BJ (cell line): ENCODE data around the gene PALD1. TPM values are rescaled to one million over a fixed set of nuclear protein-coding genes. Genes with fewer than 3 reads are reported as not detected.
A peak's percentile ranks its signal among the peaks of the same experiment; 100 is the strongest.

Experiments
- CTCF ChIA-PET: fragments of 350-600 bp; formaldehyde crosslinking; extraction: SDS; loops from one replicate; lab custom pipeline; 2021; ENCODE audit warnings: antibody characterized with exemption, inconsistent platforms; lab: Yijun Ruan, JAX
- POLR2A ChIA-PET: fragments of 300-600 bp; sonication (Branson Sonifier 250); formaldehyde crosslinking; extraction: SDS; loops from one replicate; lab custom pipeline; 2021; ENCODE audit warnings: antibody characterized with exemption; lab: Charles Lee
- DNase-seq: peaks from one replicate; pipeline ENCODE4 v3.0.0-alpha.2; 2011; ENCODE audit warnings: low read depth
- H3K27me3 ChIP-seq: 2 replicates; pipeline ENCODE4 v1.6.0; 2011; ENCODE audit warnings: low read length; ENCODE audit not compliant: control insufficient read depth, insufficient read depth
- H3K36me3 ChIP-seq: 2 replicates; pipeline ENCODE4 v1.5.1; 2011; ENCODE audit warnings: low read length; ENCODE audit not compliant: control insufficient read depth, insufficient read depth
- H3K4me3 ChIP-seq: 2 replicates; pipeline ENCODE4 v1.5.1; 2011; ENCODE audit warnings: low read depth, mild to moderate bottlenecking, control low read depth, low read length
- CTCF ChIP-seq: IDR thresholded peaks from 2 replicates; pipeline ENCODE4 v1.5.1; 2011; ENCODE audit warnings: low read depth, mild to moderate bottlenecking, control low read depth, inconsistent platforms, low read length, moderate library complexity; ENCODE audit not compliant: insufficient read depth
- polyA plus RNA-seq: library from polyadenylated mRNA; depleted of rRNA; stranded (reverse); fragments of >200 nt; gene quantifications from 2 replicates; pipeline ENCODE4 v1.2.3, GENCODE V29; 2011

Gene PALD1
- polyA plus RNA-seq, 1 experiment: 0.10 TPM

GRCh38 chr10:70549962-70550458, 71.4 kb downstream of the PALD1 start:
- Histone ChIP-seq H3K27me3 (no peaks in the 10 kb centered on the region), H3K4me3 (no peak overlapping the region), H3K36me3 (no peaks in the 10 kb centered on the region)
- TF ChIP-seq CTCF: peak; percentile 86
- POLR2A ChIA-PET: no interaction called here
- CTCF ChIA-PET: interaction anchor here (0.6 to 7.1 kb wide), 32 partner anchors 10 to 659 kb away, joined by 3 to 171 read pairs (median 4); no protein-coding TSS in a partner anchor
- no peak for DNase-seq

GRCh38 chr10:70550459-70550858, 71.9 kb downstream of the PALD1 start:
- Histone ChIP-seq H3K4me3 (no peak overlapping the region), H3K36me3 (no peaks in the 10 kb centered on the region), H3K27me3 (no peaks in the 10 kb centered on the region)
- ChIA-PET POLR2A (no interaction called here), CTCF (interaction anchor here (0.7 to 7.1 kb wide), 28 partner anchors 10 to 658 kb away, joined by 3 to 171 read pairs (median 4); partner anchors contain the start of gene PCBD1)
- no peak for TF ChIP-seq CTCF
- DNase-seq: no peak

GRCh38 chr10:70551466-70551865, 72.9 kb downstream of the PALD1 start:
- no peak for TF ChIP-seq CTCF
- POLR2A ChIA-PET: interaction anchor here (0.5 to 1.4 kb wide), 3 partner anchors 128 to 203 kb away, joined by 3 to 4 read pairs (median 4); no protein-coding TSS in a partner anchor
- no peak overlapping the region for H3K4me3 ChIP-seq
- DNase-seq: no peak
- CTCF ChIA-PET: interaction anchor here (0.6 to 7.1 kb wide), 20 partner anchors 9 to 664 kb away, joined by 3 to 171 read pairs (median 4); partner anchors contain the start of genes PCBD1 and SGPL1
- no peaks in the 10 kb centered on the region for H3K27me3 ChIP-seq
- no peaks in the 10 kb centered on the region for H3K36me3 ChIP-seq

GRCh38 chr10:70551971-70552422, 73.4 kb downstream of the PALD1 start:
- ChIA-PET CTCF (interaction anchor here (0.9 to 7.1 kb wide), 16 partner anchors 8 to 663 kb away, joined by 3 to 171 read pairs (median 4); partner anchors contain the start of gene SGPL1), POLR2A (interaction anchor here (0.5 to 1.4 kb wide), 4 partner anchors 128 to 305 kb away, joined by 3 to 5 read pairs (median 4); no protein-coding TSS in a partner anchor)
- TF ChIP-seq CTCF: no peak
- Histone ChIP-seq H3K4me3 (no peak overlapping the region), H3K36me3 (no peaks in the 10 kb centered on the region), H3K27me3 (no peaks in the 10 kb centered on the region)
- DNase-seq: peak; percentile 91

GRCh38 chr10:70552586-70552985, 74.0 kb downstream of the PALD1 start:
- Histone ChIP-seq H3K36me3 (no peaks in the 10 kb centered on the region), H3K4me3 (no peak overlapping the region), H3K27me3 (no peaks in the 10 kb centered on the region)
- ChIA-PET CTCF (interaction anchor here (0.9 to 7.1 kb wide), 14 partner anchors 8 to 663 kb away, joined by 3 to 171 read pairs (median 4); partner anchors contain the start of gene SGPL1), POLR2A (interaction anchor here (0.8 to 1.4 kb wide), 2 partner anchors 127 to 202 kb away, joined by 4 read pairs; no protein-coding TSS in a partner anchor)
- no peak for DNase-seq
- TF ChIP-seq CTCF: no peak
